OCI-LY7 (cell line): ENCODE results near the gene PHKG2. TPM values are rescaled to one million over a fixed set of nuclear protein-coding genes. Genes with fewer than 3 reads are reported as not detected.

ENCODE experiments used
- BruUV-seq: library from RNA; stranded (reverse); fragments of 400-500 nt; replicated peaks from 2 replicates; lab custom pipeline; 2021; lab: Mats Ljungman, UMichigan
- CTCF ChIA-PET: fragments of 300-600 bp; sonication (Branson Sonifier 250); formaldehyde crosslinking; loops from one replicate; lab custom pipeline; 2022; ENCODE audit warnings: antibody characterized with exemption; ENCODE audit not compliant: unreplicated experiment; lab: Charles Lee
- POLR2A ChIA-PET: fragments of 300-600 bp; sonication (Branson Sonifier 250); formaldehyde crosslinking; loops from one replicate; lab custom pipeline; 2022; ENCODE audit warnings: antibody characterized with exemption; lab: Charles Lee
- DNase-seq: peaks from one replicate; pipeline ENCODE4 v3.0.0-alpha.2; 2015; ENCODE audit warnings: low spot score
- H2AFZ ChIP-seq: fragments of 200-600 bp; sonication (generic), shearing (Covaris generic); 2 replicates; pipeline ENCODE4 v1.6.1; 2014; ENCODE audit warnings: mild to moderate bottlenecking, antibody characterized with exemption, low read length, moderate library complexity
- H3K27ac ChIP-seq: fragments of 200-600 bp; sonication (generic); 2 replicates; pipeline ENCODE4 v1.5.1; 2014; ENCODE audit warnings: mixed run types, low read depth, mild to moderate bottlenecking, moderate library complexity, low read length, inconsistent platforms; ENCODE audit not compliant: poor library complexity, severe bottlenecking
- H3K36me3 ChIP-seq: fragments of 200-600 bp; sonication (generic); 2 replicates; pipeline ENCODE4 v1.6.1; 2014; ENCODE audit warnings: mild to moderate bottlenecking, antibody characterized with exemption, low read length, moderate library complexity, mixed read lengths; ENCODE audit not compliant: insufficient read depth
- H3K4me1 ChIP-seq: fragments of 200-600 bp; sonication (generic); 2 replicates; pipeline ENCODE4 v1.5.1; 2014; ENCODE audit warnings: mild to moderate bottlenecking, low read length; ENCODE audit not compliant: insufficient read depth, poor library complexity, severe bottlenecking
- H3K4me2 ChIP-seq: fragments of 200-600 bp; sonication (generic); 2 replicates; pipeline ENCODE4 v1.6.1; 2014; ENCODE audit warnings: mild to moderate bottlenecking, low read length
- H3K4me3 ChIP-seq: fragments of 200-600 bp; sonication (generic); 2 replicates; pipeline ENCODE4 v1.5.1; 2014; ENCODE audit warnings: mild to moderate bottlenecking, low read depth, low read length; ENCODE audit not compliant: poor library complexity, severe bottlenecking
- H3K79me2 ChIP-seq: fragments of 200-600 bp; sonication (generic); 2 replicates; pipeline ENCODE4 v1.6.1; 2016; ENCODE audit warnings: low read depth, mild to moderate bottlenecking, low read length, moderate library complexity, mixed read lengths; ENCODE audit not compliant: insufficient read depth
- H3K9me2 ChIP-seq: fragments of 200-600 bp; sonication (generic); 2 replicates; pipeline ENCODE4 v1.6.1; 2016; ENCODE audit warnings: mild to moderate bottlenecking, low read length, mixed read lengths; ENCODE audit not compliant: insufficient read depth
- H3K9me3 ChIP-seq: fragments of 200-600 bp; sonication (generic); 2 replicates; pipeline ENCODE4 v1.6.1; 2014; ENCODE audit warnings: mild to moderate bottlenecking, mixed run types, low read length, mixed read lengths
- H4K20me1 ChIP-seq: fragments of 200-600 bp; sonication (generic); 2 replicates; pipeline ENCODE4 v1.6.1; 2014; ENCODE audit warnings: mild to moderate bottlenecking, antibody characterized with exemption, low read length, moderate library complexity, mixed read lengths; ENCODE audit not compliant: insufficient read depth
- EZH2phosphoT487 ChIP-seq: fragments of 200-600 bp; sonication (generic); IDR thresholded peaks from 2 replicates; pipeline ENCODE4 v1.6.1; 2018; ENCODE audit warnings: low read depth, borderline replicate concordance, mild to moderate bottlenecking, mixed run types, antibody characterized with exemption, low read length, moderate library complexity, mixed read lengths
- intact Hi-C: fragments of 100-400 bp; cut with micrococcal nuclease; formaldehyde crosslinking; loops from one replicate; pipeline ENCODE4 v1.10.0; 2022; ENCODE audit not compliant: unreplicated experiment
- total RNA-seq, 2 experiments: library from RNA; depleted of rRNA in 1 of 2; stranded (reverse); fragments of >200 nt in 1 of 2; shearing (Covaris generic) in 1 of 2; gene quantifications; 2 replicates each; pipeline ENCODE4 v1.2.3, GENCODE V29; 2014 to 2022
- TF ChIP-seq, protein P1 (sequence below): fragments of 200-600 bp; sonication (generic); conservative IDR thresholded peaks from 2 replicates; pipeline ENCODE4 v1.5.1; 2014; ENCODE audit warnings: mild to moderate bottlenecking, antibody characterized with exemption, low read length, moderate library complexity, mixed read lengths

The PHKG2 gene
- total RNA-seq, 2 experiments from 2014 or later, result 40.5 to 41.9 TPM

DNA sequence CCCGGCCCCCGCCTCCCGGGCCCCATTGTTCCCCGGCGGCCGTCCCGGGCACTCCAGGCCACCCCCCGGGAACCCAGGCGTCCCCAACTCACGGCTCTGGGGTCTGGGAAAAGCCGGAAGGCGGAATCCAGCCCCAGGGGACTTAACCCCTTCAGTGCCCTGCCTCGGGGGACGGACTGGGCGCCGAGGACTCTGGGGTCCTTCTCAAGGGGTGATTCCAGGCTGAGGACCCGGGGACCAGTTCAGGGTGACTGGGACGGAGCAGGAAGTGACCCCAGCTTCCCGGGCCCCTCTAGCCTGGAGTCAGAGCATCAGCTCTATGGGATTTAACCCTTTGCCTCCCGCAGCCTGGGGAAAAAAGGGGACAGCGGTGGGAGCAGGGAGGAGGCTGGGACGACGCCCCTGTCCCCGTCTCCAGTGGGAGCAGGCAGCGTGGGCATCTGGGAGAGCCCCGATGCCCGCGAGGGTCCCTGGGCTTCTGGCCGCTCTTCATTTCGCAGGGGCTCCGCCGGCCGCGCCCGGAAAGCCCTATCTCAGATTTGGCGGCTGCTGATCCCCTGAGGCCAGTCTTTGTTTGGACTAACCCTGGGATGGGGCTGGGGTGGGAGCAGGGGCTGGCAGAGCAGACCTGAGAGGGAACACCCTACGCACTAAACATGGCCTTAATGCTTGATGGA, 38.8 kb downstream of the PHKG2 start, which contains the start of gene ZNF629:
ZNF629 (minus strand) TSS at position 270 of the 677 bp plus-strand sequence. CDS start 2,723 bp downstream, outside the sequence.
- no peaks in the 10 kb centered on the region for H3K9me3 ChIP-seq
- H3K9me2 ChIP-seq, result no peaks in the 10 kb centered on the region
- CTCF ChIA-PET, result no interaction called here
- intact Hi-C loops, result no loop called here
- peak within 1 kb of the TSS; percentile 78 for H3K4me3 ChIP-seq
- peaks cover 10% of the 10 kb centered on the region for H3K4me1 ChIP-seq
- peak; percentile 39 for DNase-seq
- no TSS peak for BruUV-seq
- H4K20me1 ChIP-seq, result no peaks in the 10 kb centered on the region
- peak within 1 kb of the TSS; percentile 46 for H2AFZ ChIP-seq
- H3K79me2 ChIP-seq, result no peaks in the 10 kb centered on the region
- H3K36me3 ChIP-seq, result no peaks in the 10 kb centered on the region
- no peak for TF ChIP-seq EZH2phosphoT487
- TF ChIP-seq, protein P1, sequence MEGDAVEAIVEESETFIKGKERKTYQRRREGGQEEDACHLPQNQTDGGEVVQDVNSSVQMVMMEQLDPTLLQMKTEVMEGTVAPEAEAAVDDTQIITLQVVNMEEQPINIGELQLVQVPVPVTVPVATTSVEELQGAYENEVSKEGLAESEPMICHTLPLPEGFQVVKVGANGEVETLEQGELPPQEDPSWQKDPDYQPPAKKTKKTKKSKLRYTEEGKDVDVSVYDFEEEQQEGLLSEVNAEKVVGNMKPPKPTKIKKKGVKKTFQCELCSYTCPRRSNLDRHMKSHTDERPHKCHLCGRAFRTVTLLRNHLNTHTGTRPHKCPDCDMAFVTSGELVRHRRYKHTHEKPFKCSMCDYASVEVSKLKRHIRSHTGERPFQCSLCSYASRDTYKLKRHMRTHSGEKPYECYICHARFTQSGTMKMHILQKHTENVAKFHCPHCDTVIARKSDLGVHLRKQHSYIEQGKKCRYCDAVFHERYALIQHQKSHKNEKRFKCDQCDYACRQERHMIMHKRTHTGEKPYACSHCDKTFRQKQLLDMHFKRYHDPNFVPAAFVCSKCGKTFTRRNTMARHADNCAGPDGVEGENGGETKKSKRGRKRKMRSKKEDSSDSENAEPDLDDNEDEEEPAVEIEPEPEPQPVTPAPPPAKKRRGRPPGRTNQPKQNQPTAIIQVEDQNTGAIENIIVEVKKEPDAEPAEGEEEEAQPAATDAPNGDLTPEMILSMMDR, result no peak
- POLR2A ChIA-PET, result no interaction called here
- H3K27ac ChIP-seq, result no peak within 1 kb of the TSS
- peak within 1 kb of the TSS; percentile 72 for H3K4me2 ChIP-seq

DNA sequence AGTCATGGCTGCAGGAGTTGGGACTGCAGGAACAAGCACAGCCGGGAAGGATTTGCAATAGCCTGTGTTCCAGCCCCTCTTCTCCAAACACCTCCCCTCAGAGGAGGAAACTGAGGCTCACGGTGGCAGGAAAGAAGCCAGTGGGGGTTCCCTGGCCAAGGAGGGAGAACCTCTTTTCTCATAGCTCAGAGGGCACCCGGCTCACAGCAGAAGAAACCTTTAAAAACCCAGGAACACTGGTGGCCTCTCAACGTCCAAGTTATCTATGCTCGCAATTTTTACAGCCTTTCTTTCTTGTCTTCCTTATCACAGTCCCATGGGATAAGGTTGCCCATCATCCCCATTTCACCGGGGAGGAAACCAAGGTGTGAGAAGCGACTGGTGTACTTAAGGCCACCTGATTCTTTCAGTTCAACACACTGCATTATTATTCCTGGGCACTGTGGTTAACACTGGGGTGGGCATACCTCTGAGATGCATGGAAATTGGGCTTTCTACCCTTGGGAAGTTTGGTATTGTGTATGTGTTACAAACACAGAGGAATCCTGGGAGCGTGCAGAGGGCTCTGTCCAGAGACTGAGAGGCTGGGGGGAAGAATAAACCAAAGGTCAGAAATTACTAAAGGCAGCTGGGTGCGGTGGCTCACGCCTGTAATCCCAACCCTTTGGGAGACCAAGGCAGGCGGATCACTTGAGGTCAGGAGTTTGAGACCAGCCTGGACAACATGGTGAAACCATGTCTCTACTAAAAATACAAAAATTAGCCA, 39.6 kb downstream of the PHKG2 start:
- H3K4me1 ChIP-seq, result peaks cover 10% of the 10 kb centered on the region
- H3K79me2 ChIP-seq, result no peaks in the 10 kb centered on the region
- H2AFZ ChIP-seq, result peak overlapping the region; percentile 46
- DNase-seq, result no peak
- peak overlapping the region; percentile 72; the same call in 1 of the 2 replicates for H3K4me2 ChIP-seq
- no TSS peak for BruUV-seq
- TF ChIP-seq, protein P1, result no peak
- TF ChIP-seq EZH2phosphoT487, result no peak
- peak overlapping the region; percentile 78 for H3K4me3 ChIP-seq
- no peaks in the 10 kb centered on the region for H3K9me2 ChIP-seq
- ChIA-PET POLR2A (no interaction called here), CTCF (no interaction called here)
- intact Hi-C loops, result no loop called here
- H3K9me3 ChIP-seq, result no peaks in the 10 kb centered on the region
- H3K27ac ChIP-seq, result no peak overlapping the region
- no peaks in the 10 kb centered on the region for H3K36me3 ChIP-seq
- H4K20me1 ChIP-seq, result no peaks in the 10 kb centered on the region
